Keratinocyte (primary cell): Measurements from ENCODE around the gene ECT2L. TPM values are rescaled to one million over a fixed set of nuclear protein-coding genes. Genes with fewer than 3 reads are reported as not detected.
A peak's percentile ranks its signal among the peaks of the same experiment; 100 is the strongest.

Source experiments
- DNase-seq: peaks from one replicate; pipeline ENCODE4 v3.0.0-alpha.2; 2011; ENCODE audit warnings: low read depth, missing footprints, low spot score
- FAIRE-seq: peaks from 2 replicates; lab custom pipeline; 2011; peaks lifted over from hg19 to GRCh38; lab: Jason Lieb, UNC
- H2AFZ ChIP-seq: 2 replicates; pipeline ENCODE4 v1.6.0; 2012; ENCODE audit warnings: low read length, control low read depth, inconsistent platforms; ENCODE audit not compliant: control insufficient read depth
- H3K27ac ChIP-seq: 2 replicates; pipeline ENCODE4 v1.5.1; 2011; ENCODE audit warnings: low read length; ENCODE audit not compliant: control insufficient read depth, insufficient read depth
- H3K27me3 ChIP-seq: 3 replicates; pipeline ENCODE4 v1.6.0; 2011; ENCODE audit warnings: low read length; ENCODE audit not compliant: control insufficient read depth, insufficient read depth; ENCODE audit errors: extremely low read depth
- H3K36me3 ChIP-seq, 2 experiments: 2 replicates in 1 of 2; 3 replicates in 1 of 2; pipeline ENCODE4 v1.5.1; 2011; ENCODE audit warnings: low read length in 2 of 2, mild to moderate bottlenecking in 1 of 2; ENCODE audit not compliant: control insufficient read depth in 2 of 2, insufficient read depth in 2 of 2; ENCODE audit errors: extremely low read depth in 1 of 2
- H3K4me1 ChIP-seq: 3 replicates; pipeline ENCODE4 v1.5.1; 2011; ENCODE audit warnings: low read length; ENCODE audit not compliant: control insufficient read depth, insufficient read depth; ENCODE audit errors: extremely low read depth
- H3K4me2 ChIP-seq: 3 replicates; pipeline ENCODE4 v1.6.0; 2011; ENCODE audit warnings: low read depth, low read length; ENCODE audit not compliant: control insufficient read depth, insufficient read depth; ENCODE audit errors: extremely low read depth
- H3K4me3 ChIP-seq, 3 experiments: fragments of 200-600 bp in 1 of 3; sonication (generic) in 1 of 3; 2 replicates in 2 of 3; 3 replicates in 1 of 3; pipeline ENCODE4 v1.5.1; 2011 to 2016; ENCODE audit warnings: low read length in 3 of 3, mild to moderate bottlenecking in 3 of 3, control low read depth in 2 of 3, inconsistent platforms in 1 of 3, low read depth in 1 of 3, mixed read lengths in 1 of 3, mixed run types in 1 of 3, moderate library complexity in 1 of 3; ENCODE audit not compliant: control insufficient read depth in 2 of 3, insufficient read depth in 2 of 3; ENCODE audit errors: extremely low read depth in 1 of 3
- H3K79me2 ChIP-seq: 2 replicates; pipeline ENCODE4 v1.6.0; 2012; ENCODE audit warnings: low read length; ENCODE audit not compliant: control insufficient read depth, insufficient read depth
- H3K9ac ChIP-seq: 3 replicates; pipeline ENCODE4 v1.6.0; 2011; ENCODE audit warnings: low read length; ENCODE audit not compliant: control insufficient read depth, insufficient read depth; ENCODE audit errors: extremely low read depth
- H3K9me1 ChIP-seq: 3 replicates; pipeline ENCODE4 v1.6.0; 2011; ENCODE audit warnings: low read length; ENCODE audit not compliant: control insufficient read depth, insufficient read depth; ENCODE audit errors: extremely low read depth
- H3K9me3 ChIP-seq: 2 replicates; pipeline ENCODE4 v1.5.1; 2012; ENCODE audit warnings: low read depth, low read length; ENCODE audit not compliant: control insufficient read depth
- H4K20me1 ChIP-seq: 3 replicates; pipeline ENCODE4 v1.6.0; 2011; ENCODE audit warnings: low read length; ENCODE audit not compliant: control insufficient read depth, insufficient read depth; ENCODE audit errors: extremely low read depth
- EZH2 ChIP-seq: IDR thresholded peaks from one replicate; pipeline ENCODE4 v1.6.1; 2012; ENCODE audit warnings: inconsistent platforms, mild to moderate bottlenecking, low read length, moderate library complexity
- dilution Hi-C: fragments of 300-500 bp; cut with MboI; formaldehyde crosslinking; loops from one replicate; pipeline ENCODE4 v1.7.0; 2020; ENCODE audit warnings: low sequenced_read_pairs; ENCODE audit not compliant: extremely low pct_ligation_motif_present
- polyA plus RNA-seq, 5 experiments: library from polyadenylated mRNA; depleted of rRNA in 3 of 5; stranded (reverse) in 3 of 5; stranded (forward) in 1 of 5; unstranded in 1 of 5; fragments of >200 nt; gene quantifications; 1 replicate in 1 of 5; 2 replicates in 3 of 5; 3 replicates in 1 of 5; pipeline versions ENCODE4 v1.2.1 to v1.2.3, GENCODE V29; 2011 to 2012; ENCODE audit warnings: missing spikeins in 2 of 5, low read depth in 1 of 5, low replicate concordance in 1 of 5
- TF ChIP-seq, protein P1 (sequence below), 3 experiments: IDR thresholded peaks in 1 of 3; conservative IDR thresholded peaks in 1 of 3; optimal IDR thresholded peaks in 1 of 3; 2 replicates in 2 of 3; 3 replicates in 1 of 3; pipeline versions ENCODE3 to v1.5.1; 2011; ENCODE audit warnings: low read length in 3 of 3, mild to moderate bottlenecking in 3 of 3, moderate library complexity in 2 of 3, control low read depth in 1 of 3, inconsistent platforms in 1 of 3; ENCODE audit not compliant: insufficient read depth in 2 of 3; ENCODE audit errors: extremely low read depth in 1 of 3

The ECT2L gene
- polyA plus RNA-seq, 1 donor (not counting 4 experiments of a cell fraction or from before 2014, with no cell fraction given): 0.01 TPM

DNA sequence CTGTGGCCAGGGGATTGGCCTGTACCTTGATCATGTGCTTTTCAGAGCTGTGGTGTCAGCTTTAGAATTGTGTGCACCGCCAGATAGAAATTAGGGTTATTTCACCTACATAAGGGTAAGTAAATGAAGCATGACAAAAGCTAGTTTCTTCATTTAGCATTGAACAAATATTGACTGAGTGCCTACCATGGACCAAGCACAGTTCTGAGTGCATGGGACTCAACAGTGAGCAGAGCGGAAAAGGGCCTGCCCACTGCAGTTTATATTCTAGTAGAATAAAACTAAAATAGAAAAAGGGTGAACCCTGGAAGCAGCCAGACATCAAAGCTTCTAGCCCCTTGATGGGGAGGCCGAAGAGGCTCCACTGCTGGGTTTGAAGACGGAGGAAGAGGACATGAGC is 25.6 kb downstream of the ECT2L start:
- no peaks in the 10 kb centered on the region for H4K20me1 ChIP-seq
- H3K27ac ChIP-seq: no peak overlapping the region
- FAIRE-seq: no peak

GRCh38 chr6:138824482-138825144 is 28.7 kb downstream of the ECT2L start:
- Histone ChIP-seq H3K4me2 (no peak overlapping the region), H3K4me3 (no peak overlapping the region), H3K27ac (peak overlapping the region; percentile 27), H2AFZ (peak overlapping the region; percentile 44), H3K27me3 (no peaks in the 10 kb centered on the region), H3K9ac (no peak overlapping the region), H3K36me3 (no peaks in the 10 kb centered on the region), H3K9me1 (no peaks in the 10 kb centered on the region), H3K9me3 (no peaks in the 10 kb centered on the region), H3K79me2 (no peaks in the 10 kb centered on the region), H4K20me1 (no peaks in the 10 kb centered on the region), H3K4me1 (peaks cover 16% of the 10 kb centered on the region)
- no peak for TF ChIP-seq EZH2
- TF ChIP-seq, protein P1, sequence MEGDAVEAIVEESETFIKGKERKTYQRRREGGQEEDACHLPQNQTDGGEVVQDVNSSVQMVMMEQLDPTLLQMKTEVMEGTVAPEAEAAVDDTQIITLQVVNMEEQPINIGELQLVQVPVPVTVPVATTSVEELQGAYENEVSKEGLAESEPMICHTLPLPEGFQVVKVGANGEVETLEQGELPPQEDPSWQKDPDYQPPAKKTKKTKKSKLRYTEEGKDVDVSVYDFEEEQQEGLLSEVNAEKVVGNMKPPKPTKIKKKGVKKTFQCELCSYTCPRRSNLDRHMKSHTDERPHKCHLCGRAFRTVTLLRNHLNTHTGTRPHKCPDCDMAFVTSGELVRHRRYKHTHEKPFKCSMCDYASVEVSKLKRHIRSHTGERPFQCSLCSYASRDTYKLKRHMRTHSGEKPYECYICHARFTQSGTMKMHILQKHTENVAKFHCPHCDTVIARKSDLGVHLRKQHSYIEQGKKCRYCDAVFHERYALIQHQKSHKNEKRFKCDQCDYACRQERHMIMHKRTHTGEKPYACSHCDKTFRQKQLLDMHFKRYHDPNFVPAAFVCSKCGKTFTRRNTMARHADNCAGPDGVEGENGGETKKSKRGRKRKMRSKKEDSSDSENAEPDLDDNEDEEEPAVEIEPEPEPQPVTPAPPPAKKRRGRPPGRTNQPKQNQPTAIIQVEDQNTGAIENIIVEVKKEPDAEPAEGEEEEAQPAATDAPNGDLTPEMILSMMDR (optimal IDR thresholded peaks at IDR 0.05 in 1 of 3, IDR thresholded peaks at IDR 0.05 in 1 of 3, conservative IDR thresholded peaks at IDR 0.05 in 1 of 3; ENCODE audit: extremely low read depth in 1 of 3, insufficient read depth in 2 of 3, low read length in 3 of 3): no peak
- FAIRE-seq: no peak
- DNase-seq: peak; percentile 15
- dilution Hi-C loops: no loop called here

More for the DNA sequence above, 25.6 kb downstream of the ECT2L start:
- dilution Hi-C loops: no loop called here
- Histone ChIP-seq H3K4me1 (peaks cover 40% of the 10 kb centered on the region), H2AFZ (no peak overlapping the region), H3K36me3 (no peaks in the 10 kb centered on the region), H3K9ac (no peak overlapping the region), H3K27me3 (no peaks in the 10 kb centered on the region), H3K4me2 (no peak overlapping the region), H3K4me3 (no peak overlapping the region), H3K79me2 (no peaks in the 10 kb centered on the region), H3K9me1 (no peaks in the 10 kb centered on the region), H3K9me3 (no peaks in the 10 kb centered on the region)
- no peak for DNase-seq
- TF ChIP-seq, protein P1 (optimal IDR thresholded peaks at IDR 0.05 in 1 of 3, IDR thresholded peaks at IDR 0.05 in 1 of 3, conservative IDR thresholded peaks at IDR 0.05 in 1 of 3; ENCODE audit: extremely low read depth in 1 of 3, insufficient read depth in 2 of 3, low read length in 3 of 3): no peak
- TF ChIP-seq EZH2: no peak
